NCI-H460 (cell line): ENCODE measurements around the gene NHLRC2. TPM values are rescaled to one million over a fixed set of nuclear protein-coding genes. Genes with fewer than 3 reads are reported as not detected.

Experiments
- DNase-seq: peaks from one replicate; pipeline ENCODE4 v3.0.0-alpha.2; 2016; ENCODE audit warnings: low read depth; ENCODE audit errors: extremely low read depth
- total RNA-seq: library from RNA; depleted of rRNA; stranded (reverse); fragments of >200 nt; shearing (Covaris generic); gene quantifications from 2 replicates; pipeline ENCODE4 v1.2.3, GENCODE V29; 2014

Gene NHLRC2
- total RNA-seq, 1 experiment from 2014 or later: 27.3 TPM

DNA sequence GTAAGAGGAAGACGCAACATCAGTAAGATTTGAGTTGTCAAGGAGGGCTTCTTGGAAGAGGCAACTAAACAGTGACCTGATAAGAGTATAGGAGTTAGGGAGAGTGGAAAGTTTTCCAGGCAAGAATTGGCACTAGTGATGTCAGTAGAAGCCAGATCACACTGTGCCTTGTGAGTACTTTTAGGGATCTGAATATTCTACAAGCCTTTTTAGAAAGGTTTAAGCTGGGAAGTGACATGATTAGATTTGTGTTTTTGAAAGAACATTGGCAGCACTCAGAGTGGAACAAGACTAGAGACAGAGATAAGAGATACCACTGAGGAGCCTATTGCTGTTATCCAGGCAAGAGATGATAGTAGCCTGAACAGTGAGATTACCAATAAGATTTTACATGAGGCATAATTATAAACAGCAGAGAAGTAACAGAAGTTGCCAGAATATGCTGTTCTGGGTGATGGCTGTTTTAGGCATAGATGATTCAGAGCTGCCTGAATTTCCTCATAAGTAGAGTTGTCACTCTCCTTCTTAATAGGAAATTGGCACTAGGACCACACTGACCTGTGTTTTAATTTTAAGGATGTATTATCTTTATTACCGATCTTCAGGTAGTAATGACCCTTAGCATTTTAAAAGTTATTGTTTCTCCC, 45.6 kb downstream of the NHLRC2 start:
- no peak for DNase-seq

- DNase-seq: no peak
These were observed 51.3 kb downstream of the NHLRC2 start for GRCh38 chr10:113905756-113906155.

DNA sequence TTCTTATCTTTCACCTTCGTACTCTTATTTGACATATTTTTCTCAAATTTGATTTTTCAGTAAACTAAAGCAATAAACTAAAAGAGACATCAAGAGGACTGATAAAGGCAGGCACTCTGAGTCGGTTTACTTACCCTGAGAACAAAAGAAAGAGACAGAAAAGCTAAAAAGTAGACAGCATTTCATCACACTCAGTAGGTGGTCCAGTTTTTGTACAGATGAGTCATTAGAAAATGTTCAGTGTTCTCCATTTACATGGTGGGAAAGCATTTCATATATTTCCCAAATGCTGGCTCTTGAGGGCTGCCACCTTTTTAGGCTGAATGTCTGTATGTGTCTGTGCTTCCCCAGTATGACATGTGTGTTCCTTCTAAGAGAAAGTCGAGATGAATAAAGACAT, 52.7 kb downstream of the NHLRC2 start:
- DNase-seq: no peak

DNA sequence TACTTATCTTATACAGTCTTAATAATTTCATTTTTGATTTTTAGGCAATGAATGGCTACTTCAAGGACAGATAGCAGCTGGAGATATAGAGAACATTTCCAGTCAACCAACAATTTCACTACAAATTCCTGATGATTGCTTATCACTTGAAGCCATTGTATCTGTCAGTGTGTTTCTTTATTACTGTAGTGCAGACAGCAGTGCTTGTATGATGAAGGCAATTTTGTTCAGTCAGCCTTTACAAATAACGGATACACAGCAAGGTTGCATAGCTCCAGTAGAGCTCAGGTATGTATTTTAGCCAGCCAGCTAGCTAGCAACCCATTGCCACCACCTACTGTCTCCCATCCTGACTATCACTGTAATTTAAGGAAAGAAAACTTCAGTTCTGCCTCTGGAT, 53.8 kb downstream of the NHLRC2 start:
- no peak for DNase-seq

DNA sequence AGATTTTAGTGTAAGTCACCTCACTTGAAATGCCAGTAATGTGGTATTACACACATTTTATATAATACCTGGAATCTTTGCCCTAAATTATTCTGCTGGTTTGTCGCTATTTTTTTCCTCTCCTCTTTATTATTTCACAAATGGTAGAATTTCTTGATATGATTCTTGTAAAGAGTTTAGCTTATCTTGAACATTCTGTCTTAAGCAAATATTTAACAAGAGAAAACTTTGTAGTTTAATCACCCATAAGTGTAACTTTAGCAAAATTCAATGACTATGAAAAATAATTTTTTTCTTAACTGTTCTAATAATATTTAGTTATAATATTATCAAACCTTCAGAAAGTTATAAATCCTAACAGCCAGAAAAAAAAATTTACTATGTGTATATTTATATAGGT, 56.7 kb downstream of the NHLRC2 start:
- no peak for DNase-seq

- DNase-seq: no peak
These were observed 57.4 kb downstream of the NHLRC2 start for GRCh38 chr10:113911839-113912238.

GRCh38 chr10:113912582-113912981, 58.1 kb downstream of the NHLRC2 start:
- no peak for DNase-seq

GRCh38 chr10:113914956-113915355, 60.5 kb downstream of the NHLRC2 start:
- DNase-seq: no peak

DNA sequence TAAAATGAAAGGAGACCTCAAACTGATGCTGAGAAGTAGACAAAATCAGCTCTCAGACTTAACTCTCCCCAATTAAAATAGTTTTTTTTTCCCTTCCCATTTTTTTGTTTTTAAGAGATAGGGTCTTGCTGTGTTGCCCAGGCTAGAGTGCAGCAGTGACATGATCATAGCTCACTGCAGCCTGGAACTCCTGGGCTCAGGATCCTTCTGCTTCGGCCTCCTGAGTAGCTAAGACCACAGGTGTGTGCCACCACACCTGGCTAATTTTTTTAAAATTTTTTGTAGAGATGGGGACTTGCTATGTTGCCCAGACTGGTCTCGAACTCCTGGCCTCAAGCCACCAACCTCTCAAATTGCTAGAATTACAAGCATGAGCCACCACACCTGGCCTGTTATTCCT, 61.1 kb downstream of the NHLRC2 start:
- DNase-seq: no peak

GRCh38 chr10:113916053-113916452, 61.6 kb downstream of the NHLRC2 start:
- DNase-seq: no peak

DNA sequence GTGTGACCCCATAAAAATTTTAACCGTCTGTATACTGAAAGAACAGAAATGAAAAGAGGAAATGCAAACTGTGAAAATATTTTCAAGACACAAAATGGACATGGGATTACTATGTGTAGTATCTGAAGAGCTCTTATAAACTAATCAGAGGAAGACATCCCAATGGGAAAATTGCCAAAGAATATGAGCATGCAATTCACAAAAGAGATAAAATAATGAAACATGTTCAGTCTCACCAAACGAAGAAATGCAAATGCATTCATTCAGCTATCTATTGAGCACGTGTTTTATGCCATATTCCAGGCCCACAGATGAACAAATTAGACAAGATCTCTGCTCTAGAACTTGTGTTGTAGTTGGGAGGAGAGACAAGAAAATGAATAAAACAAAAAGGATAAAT, 63.2 kb downstream of the NHLRC2 start:
- DNase-seq: no peak

- DNase-seq: no peak
These were observed 65.7 kb downstream of the NHLRC2 start for GRCh38 chr10:113920114-113920513.

GRCh38 chr10:113920875-113921274, 66.4 kb downstream of the NHLRC2 start:
- no peak for DNase-seq

DNA sequence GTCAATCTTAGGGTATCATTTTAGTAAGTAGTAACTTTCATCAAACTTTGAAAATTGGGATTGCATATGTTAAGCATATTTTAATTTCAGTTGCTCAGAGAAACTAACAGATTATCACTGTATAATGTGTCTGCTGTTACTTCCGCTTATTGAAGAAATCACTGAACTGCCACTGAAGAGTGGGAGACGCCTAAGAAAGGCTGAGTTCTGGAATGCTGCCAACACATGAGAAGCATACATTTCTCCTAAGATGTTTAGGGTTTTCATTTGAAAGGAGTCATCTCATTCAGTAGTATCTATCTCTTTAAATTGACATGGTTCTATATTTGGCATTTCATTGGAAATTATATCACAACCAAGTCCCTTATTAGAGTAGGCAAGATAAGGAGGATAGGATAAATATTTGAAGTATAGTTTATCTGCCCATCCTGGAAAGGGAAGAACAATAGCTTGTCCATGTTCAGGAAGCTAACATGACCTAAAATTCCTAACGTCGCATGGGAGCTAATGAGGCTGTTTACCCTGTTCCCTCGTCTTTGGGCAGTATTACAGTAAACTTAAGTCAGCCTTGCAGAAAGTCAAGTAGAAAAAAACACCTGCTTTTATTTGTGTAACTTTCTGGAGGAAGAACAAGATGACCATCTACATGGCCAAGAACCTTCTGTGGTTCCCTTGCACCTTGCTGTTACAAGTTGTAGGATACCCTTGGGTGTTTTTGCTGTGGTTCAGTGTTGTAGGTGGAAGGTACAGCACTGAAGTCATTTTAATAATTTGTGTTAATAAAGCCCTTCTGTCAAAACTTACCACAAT, 67.3 kb downstream of the NHLRC2 start:
- no peak for DNase-seq

GRCh38 chr10:113922787-113923570, 68.5 kb downstream of the NHLRC2 start:
- no peak for DNase-seq

GRCh38 chr10:113924186-113924585, 69.7 kb downstream of the NHLRC2 start:
- DNase-seq: no peak

DNA sequence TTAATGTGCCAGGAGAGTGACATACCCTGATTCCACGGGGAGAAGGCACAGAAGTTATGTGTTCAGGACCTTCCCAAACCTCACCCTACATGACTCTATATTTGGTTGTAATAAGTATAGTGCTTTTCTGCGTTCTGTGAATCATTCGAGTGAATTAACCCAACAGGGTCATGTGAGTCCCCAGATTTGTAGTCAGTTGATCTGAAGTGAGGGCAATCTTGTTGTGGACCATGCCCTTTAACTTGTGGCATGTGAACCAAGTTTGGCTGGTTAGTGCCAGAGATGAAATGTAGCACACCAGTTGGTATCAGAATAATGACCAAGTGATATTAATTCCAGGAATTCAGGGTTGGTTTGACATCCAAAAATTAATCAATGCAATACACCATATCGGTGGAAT, 70.2 kb downstream of the NHLRC2 start:
- no peak for DNase-seq

- DNase-seq: no peak
These were observed 73.0 kb downstream of the NHLRC2 start for GRCh38 chr10:113927440-113927839.

GRCh38 chr10:113928830-113929229, 74.4 kb downstream of the NHLRC2 start:
- no peak for DNase-seq

DNA sequence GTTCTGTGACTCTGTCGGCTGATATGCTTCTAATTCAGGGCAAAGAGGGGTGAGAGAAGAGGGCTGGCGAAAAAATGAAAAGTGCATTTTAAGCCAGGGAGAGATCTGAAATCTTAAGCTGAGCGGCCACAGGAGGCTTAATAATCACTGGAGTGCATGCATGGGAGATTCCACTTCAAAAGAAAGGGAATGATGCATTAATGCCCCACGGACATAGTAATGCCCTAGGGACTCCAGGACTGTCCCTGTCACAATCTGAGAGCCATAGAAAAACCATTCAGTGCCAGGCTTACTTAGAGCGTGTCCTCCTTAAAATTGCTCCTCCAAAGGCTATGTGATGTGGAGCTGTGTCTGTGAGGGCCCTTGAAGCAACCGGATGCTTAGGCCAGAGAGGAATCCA, 75.1 kb downstream of the NHLRC2 start:
- no peak for DNase-seq

- no peak for DNase-seq
These were observed 76.1 kb downstream of the NHLRC2 start for GRCh38 chr10:113930482-113931057.
